Natural killer cell (primary cell): ENCODE data around the gene DGKD. TPM values are rescaled to one million over a fixed set of nuclear protein-coding genes. Genes with fewer than 3 reads are reported as not detected.
"Not testable (repeated sequence)": the region's sequence is repeated elsewhere in the genome, so short reads cannot be mapped to it uniquely, and the experiment has no call there.

Experiments used
- ATAC-seq, 3 donors: fragments of 150-1000 bp in 2 of 3; fragments of 200-7000 bp in 1 of 3; cut with Tn5 transposase; 1 replicate in 1 of 3; 2 replicates in 2 of 3; pipeline ENCODE4 v1.10.0; 2021; ENCODE audit warnings: mild to moderate bottlenecking in 2 of 3, moderate library complexity in 2 of 3
- DNase-seq, 2 donors: peaks; one replicate each; pipeline versions ENCODE4 v3.0.0 to v3.0.0-alpha.2; 2013 to 2021; ENCODE audit warnings: mixed read lengths in 1 of 2
- H3K27ac ChIP-seq: one replicate; pipeline ENCODE4 v1.5.1; 2013; ENCODE audit warnings: mild to moderate bottlenecking, low read length
- H3K27me3 ChIP-seq: one replicate; pipeline ENCODE4 v1.6.1; 2013; ENCODE audit warnings: low read length; ENCODE audit not compliant: control insufficient read depth, insufficient read depth
- H3K36me3 ChIP-seq: one replicate; pipeline ENCODE4 v1.6.1; 2013; ENCODE audit warnings: low read length; ENCODE audit not compliant: control insufficient read depth, insufficient read depth
- H3K4me1 ChIP-seq: one replicate; pipeline ENCODE4 v1.6.1; 2013; ENCODE audit warnings: low read length; ENCODE audit not compliant: control insufficient read depth, insufficient read depth
- H3K4me3 ChIP-seq: one replicate; pipeline ENCODE4 v1.5.1; 2013; ENCODE audit warnings: low read length
- H3K9me3 ChIP-seq: one replicate; pipeline ENCODE4 v1.6.1; 2013; ENCODE audit warnings: low read length; ENCODE audit not compliant: control insufficient read depth, insufficient read depth
- H3K27ac Mint-ChIP-seq, 2 donors: one replicate each; pipeline ENCODE4 v1.8.0; 2022; ENCODE audit warnings: mild to moderate bottlenecking in 2 of 2, mixed read lengths in 2 of 2, moderate library complexity in 1 of 2
- H3K27me3 Mint-ChIP-seq, 2 donors: one replicate each; pipeline ENCODE4 v1.8.0; 2022; ENCODE audit warnings: low read depth in 2 of 2, mixed read lengths in 2 of 2
- H3K36me3 Mint-ChIP-seq: one replicate; pipeline ENCODE4 v1.8.0; 2022; ENCODE audit warnings: mixed read lengths
- H3K4me1 Mint-ChIP-seq, 2 donors: one replicate each; pipeline ENCODE4 v1.8.0; 2022; ENCODE audit warnings: mixed read lengths in 2 of 2
- H3K4me3 Mint-ChIP-seq: one replicate; pipeline ENCODE4 v1.8.0; 2022; ENCODE audit warnings: mild to moderate bottlenecking, moderate library complexity, mixed read lengths
- H3K9me3 Mint-ChIP-seq, 2 donors: one replicate each; pipeline ENCODE4 v1.8.0; 2022; ENCODE audit warnings: mixed read lengths in 2 of 2
- WGBS: methylation state at CpG from one replicate; pipeline ENCODE4 v1.1.7; 2013; ENCODE audit warnings: missing lambda C conversion rate; ENCODE audit not compliant: insufficient coverage; 5-methylcytosine and 5-hydroxymethylcytosine counted together
- intact Hi-C: fragments of 100-400 bp; cut with micrococcal nuclease; formaldehyde crosslinking; loops from one replicate; pipeline ENCODE4 v1.14.2; 2022
- total RNA-seq, 4 donors: library from RNA; stranded (reverse); fragments of 120-200 nt in 1 of 4; gene quantifications; one replicate each; pipeline versions ENCODE4 v1.2.3 to v1.2.4, GENCODE V29; 2013 to 2022
- TF ChIP-seq, protein P1 (sequence below): fragments of 200-600 bp; IDR thresholded peaks from one replicate; pipeline ENCODE4 v1.8.0; 2022; ENCODE audit warnings: antibody characterized with exemption

DGKD gene
- total RNA-seq, 3 donors from 2014 or later (not counting 1 experiment from before 2014, with no cell fraction given): 299 to 456 (median 329) TPM

DNA sequence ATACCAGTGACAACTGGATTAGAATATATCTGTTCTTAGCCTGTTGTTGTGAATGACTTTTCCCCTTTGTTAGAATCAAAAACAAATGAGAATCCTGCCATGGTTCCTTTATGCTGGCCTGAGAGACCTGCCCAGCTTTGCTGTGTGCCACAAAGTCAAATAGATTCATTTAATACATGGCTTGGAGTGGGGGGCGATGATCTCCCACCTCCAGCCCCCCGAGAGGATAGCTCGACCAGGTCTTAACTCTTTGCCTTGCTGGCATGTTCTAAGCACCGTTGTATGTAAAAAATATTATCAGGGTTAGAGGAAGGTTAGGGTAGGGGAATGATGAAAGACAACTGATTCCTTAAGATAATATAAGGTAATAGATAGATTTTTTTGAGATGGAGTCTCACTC is 22.2 kb upstream of the DGKD start:
- H3K27me3 Mint-ChIP-seq: no peaks in the 10 kb centered on the region
- WGBS: 91% methylated on average over 4 of the region's 4 CpGs
- DNase-seq: peak in 1 of 2 donors; percentile 26
- Histone ChIP-seq H3K36me3 (no peaks in the 10 kb centered on the region), H3K4me1 (peaks cover 60% of the 10 kb centered on the region), H3K27me3 (no peaks in the 10 kb centered on the region), H3K4me3 (no peak overlapping the region), H3K27ac (peak overlapping the region; percentile 97), H3K9me3 (no peaks in the 10 kb centered on the region)
- H3K36me3 Mint-ChIP-seq: no peaks in the 10 kb centered on the region
- TF ChIP-seq, protein P1, sequence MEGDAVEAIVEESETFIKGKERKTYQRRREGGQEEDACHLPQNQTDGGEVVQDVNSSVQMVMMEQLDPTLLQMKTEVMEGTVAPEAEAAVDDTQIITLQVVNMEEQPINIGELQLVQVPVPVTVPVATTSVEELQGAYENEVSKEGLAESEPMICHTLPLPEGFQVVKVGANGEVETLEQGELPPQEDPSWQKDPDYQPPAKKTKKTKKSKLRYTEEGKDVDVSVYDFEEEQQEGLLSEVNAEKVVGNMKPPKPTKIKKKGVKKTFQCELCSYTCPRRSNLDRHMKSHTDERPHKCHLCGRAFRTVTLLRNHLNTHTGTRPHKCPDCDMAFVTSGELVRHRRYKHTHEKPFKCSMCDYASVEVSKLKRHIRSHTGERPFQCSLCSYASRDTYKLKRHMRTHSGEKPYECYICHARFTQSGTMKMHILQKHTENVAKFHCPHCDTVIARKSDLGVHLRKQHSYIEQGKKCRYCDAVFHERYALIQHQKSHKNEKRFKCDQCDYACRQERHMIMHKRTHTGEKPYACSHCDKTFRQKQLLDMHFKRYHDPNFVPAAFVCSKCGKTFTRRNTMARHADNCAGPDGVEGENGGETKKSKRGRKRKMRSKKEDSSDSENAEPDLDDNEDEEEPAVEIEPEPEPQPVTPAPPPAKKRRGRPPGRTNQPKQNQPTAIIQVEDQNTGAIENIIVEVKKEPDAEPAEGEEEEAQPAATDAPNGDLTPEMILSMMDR: no peak
- peaks cover 41 to 57% of the 10 kb centered on the region in 2 donors for H3K4me1 Mint-ChIP-seq
- no peaks in the 10 kb centered on the region for H3K9me3 Mint-ChIP-seq
- ATAC-seq: no peak
- intact Hi-C loops: loop anchor here (10.0 kb wide), 1 partner anchor 53 kb away; no protein-coding TSS in a partner anchor
- H3K4me3 Mint-ChIP-seq: peak overlapping the region; percentile 83
- peak overlapping the region; percentile 97 for H3K27ac Mint-ChIP-seq

DNA sequence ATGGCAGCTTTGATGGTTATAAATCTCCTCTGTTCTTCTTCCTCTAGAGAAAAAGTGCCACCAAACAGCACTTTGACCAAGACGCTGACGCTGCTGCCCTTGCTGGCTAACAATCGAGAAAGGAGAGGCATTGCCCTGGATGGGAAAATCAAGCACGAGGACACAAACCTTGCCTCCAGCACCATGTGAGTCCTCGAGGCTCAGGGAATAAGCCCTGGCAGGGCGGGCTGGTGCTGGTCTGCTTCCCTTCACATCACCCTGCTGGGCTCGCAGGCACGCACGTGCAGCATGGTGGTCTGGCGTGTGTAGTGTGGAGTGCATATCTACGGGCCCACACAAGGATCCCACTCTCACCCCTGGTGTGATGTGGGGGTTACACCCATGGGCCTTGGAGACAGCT is 19.4 kb upstream of the DGKD start:
- H3K9me3 ChIP-seq: no peaks in the 10 kb centered on the region
- WGBS: 91% methylated on average over 10 of the region's 11 CpGs
- H3K4me3 ChIP-seq: no peak overlapping the region
- DNase-seq: no peak
- no peaks in the 10 kb centered on the region for H3K36me3 ChIP-seq
- peaks cover 60% of the 10 kb centered on the region for H3K4me1 ChIP-seq
- H3K27me3 ChIP-seq: no peaks in the 10 kb centered on the region
- H3K4me1 Mint-ChIP-seq: peaks cover 47 to 55% of the 10 kb centered on the region in 2 donors
- peak overlapping the region; percentile 69 to 97 for H3K27ac Mint-ChIP-seq
- ATAC-seq: peak in 1 of 3 donors; percentile 17
- no peaks in the 10 kb centered on the region for H3K36me3 Mint-ChIP-seq
- H3K9me3 Mint-ChIP-seq: no peaks in the 10 kb centered on the region
- TF ChIP-seq, protein P1: no peak
- H3K27me3 Mint-ChIP-seq: no peaks in the 10 kb centered on the region
- peak overlapping the region; percentile 4 for H3K4me3 Mint-ChIP-seq
- intact Hi-C loops: loop anchor here (10.0 kb wide), 1 partner anchor 50 kb away; no protein-coding TSS in a partner anchor
- no peak overlapping the region for H3K27ac ChIP-seq

DNA sequence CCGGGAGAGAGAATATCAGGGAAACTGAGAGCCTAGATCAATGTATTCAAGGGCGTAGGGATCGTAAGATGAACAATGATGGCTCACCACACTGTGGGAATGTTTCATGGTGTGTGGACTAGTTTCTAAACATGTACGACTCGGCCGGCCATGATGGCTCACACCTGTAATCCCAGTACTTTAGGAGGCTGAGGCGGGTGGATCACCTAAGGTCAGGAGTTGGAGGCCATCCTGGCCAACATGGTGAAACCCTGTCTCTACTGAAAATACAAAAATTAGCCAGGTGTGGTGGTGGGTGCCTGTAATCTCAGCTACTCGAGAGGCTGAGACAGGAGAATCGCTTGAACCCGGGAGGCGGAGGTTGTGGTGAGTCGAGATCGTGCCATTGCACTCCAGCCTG is 18.2 kb upstream of the DGKD start:
- not testable (repeated sequence) for H3K4me3 ChIP-seq, H3K36me3 Mint-ChIP-seq, H3K27ac ChIP-seq, H3K36me3 ChIP-seq, H3K27me3 ChIP-seq, DNase-seq, H3K27ac Mint-ChIP-seq, ATAC-seq, H3K27me3 Mint-ChIP-seq, H3K4me3 Mint-ChIP-seq, H3K9me3 ChIP-seq, H3K9me3 Mint-ChIP-seq
- peaks cover 49% of the 10 kb centered on the region for H3K4me1 ChIP-seq
- H3K4me1 Mint-ChIP-seq: peaks cover 45% of the 10 kb centered on the region in 2 donors
- 97% methylated on average over 13 of the region's 13 CpGs for WGBS
- intact Hi-C loops: loop anchor here (10.0 kb wide), 1 partner anchor 49 kb away; no protein-coding TSS in a partner anchor

DNA sequence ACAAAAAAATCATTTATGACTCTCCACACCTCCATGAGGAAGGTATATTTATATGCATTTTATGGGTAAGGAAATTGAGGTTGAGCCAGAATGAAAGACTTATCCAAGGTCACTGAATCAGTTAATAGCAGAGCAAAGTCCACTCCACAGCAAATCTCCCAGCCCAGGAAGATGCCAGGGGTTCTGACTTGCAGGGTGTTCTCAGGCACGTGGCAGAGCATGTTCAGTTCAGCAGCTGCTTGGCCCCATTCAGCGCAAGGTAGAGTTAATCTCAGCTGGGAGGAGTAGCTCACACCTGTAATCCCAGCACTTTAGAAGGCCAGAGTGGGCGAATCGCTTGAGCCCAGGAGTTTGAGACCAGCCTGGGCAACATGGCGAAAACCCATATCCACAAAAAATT is 17.8 kb upstream of the DGKD start:
- Histone ChIP-seq H3K27ac (no peak overlapping the region), H3K9me3 (no peaks in the 10 kb centered on the region), H3K27me3 (no peaks in the 10 kb centered on the region), H3K36me3 (no peaks in the 10 kb centered on the region), H3K4me3 (no peak overlapping the region), H3K4me1 (peaks cover 44% of the 10 kb centered on the region)
- no peak for DNase-seq
- Mint-ChIP-seq H3K27me3 (no peaks in the 10 kb centered on the region), H3K9me3 (no peaks in the 10 kb centered on the region), H3K4me1 (peaks cover 40% of the 10 kb centered on the region in 2 donors), H3K36me3 (no peaks in the 10 kb centered on the region), H3K27ac (no peak overlapping the region), H3K4me3 (no peak overlapping the region)
- TF ChIP-seq, protein P1: no peak
- intact Hi-C loops: loop anchor here (10.0 kb wide), 1 partner anchor 48 kb away; no protein-coding TSS in a partner anchor
- WGBS: 91% methylated on average over 5 of the region's 5 CpGs
- ATAC-seq: no peak
